ENCODE data around the gene NMT2. TPM values are rescaled to one million over a fixed set of nuclear protein-coding genes. Genes with fewer than 3 reads are reported as not detected.

NMT2 gene
- total RNA-seq, 1 donor from 2014 or later: 25.4 TPM

GRCh38 chr10:15097011-15097812, 71.3 kb downstream of the NMT2 start, which contains the start of gene RPP38:
RPP38 (plus strand) TSS chr10:15097355; CDS start chr10:15103315, 5,960 bp downstream.
- TF ChIP-seq EZH2phosphoT487 (IDR thresholded peaks at IDR 0.05) (no peak), EZH2 (IDR thresholded peaks at IDR 0.05) (no peak)
- TF ChIP-seq, protein P1, sequence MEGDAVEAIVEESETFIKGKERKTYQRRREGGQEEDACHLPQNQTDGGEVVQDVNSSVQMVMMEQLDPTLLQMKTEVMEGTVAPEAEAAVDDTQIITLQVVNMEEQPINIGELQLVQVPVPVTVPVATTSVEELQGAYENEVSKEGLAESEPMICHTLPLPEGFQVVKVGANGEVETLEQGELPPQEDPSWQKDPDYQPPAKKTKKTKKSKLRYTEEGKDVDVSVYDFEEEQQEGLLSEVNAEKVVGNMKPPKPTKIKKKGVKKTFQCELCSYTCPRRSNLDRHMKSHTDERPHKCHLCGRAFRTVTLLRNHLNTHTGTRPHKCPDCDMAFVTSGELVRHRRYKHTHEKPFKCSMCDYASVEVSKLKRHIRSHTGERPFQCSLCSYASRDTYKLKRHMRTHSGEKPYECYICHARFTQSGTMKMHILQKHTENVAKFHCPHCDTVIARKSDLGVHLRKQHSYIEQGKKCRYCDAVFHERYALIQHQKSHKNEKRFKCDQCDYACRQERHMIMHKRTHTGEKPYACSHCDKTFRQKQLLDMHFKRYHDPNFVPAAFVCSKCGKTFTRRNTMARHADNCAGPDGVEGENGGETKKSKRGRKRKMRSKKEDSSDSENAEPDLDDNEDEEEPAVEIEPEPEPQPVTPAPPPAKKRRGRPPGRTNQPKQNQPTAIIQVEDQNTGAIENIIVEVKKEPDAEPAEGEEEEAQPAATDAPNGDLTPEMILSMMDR (IDR thresholded peaks at IDR 0.05): no peak
- Mint-ChIP-seq H3K4me1 (peaks cover 16% of the 10 kb centered on the region), H3K27ac (peak within 1 kb of the TSS; percentile 100), H3K27me3 (ENCODE audit: insufficient read depth, low read depth) (peaks cover 9% of the 10 kb centered on the region), H3K36me3 (peaks cover 3% of the 10 kb centered on the region), H3K9me3 (no peaks in the 10 kb centered on the region), H3K4me3 (peak within 1 kb of the TSS; percentile 100)
- H3K27me3 ChIP-seq: no peaks in the 10 kb centered on the region
- peaks cover 49% of the 10 kb centered on the region for H3K79me2 ChIP-seq (ENCODE audit: low read depth)
- H3F3A ChIP-seq (ENCODE audit: low read depth): no peaks in the 10 kb centered on the region
- H3K9me3 ChIP-seq (ENCODE audit: low read depth): no peaks in the 10 kb centered on the region
- peak within 1 kb of the TSS; percentile 70 for H3K4me3 ChIP-seq
- H3K36me3 ChIP-seq: no peaks in the 10 kb centered on the region
- H3K9ac ChIP-seq: peak within 1 kb of the TSS; percentile 90
- peak within 1 kb of the TSS; percentile 93 for H3K27ac ChIP-seq
- peak within 1 kb of the TSS; percentile 94 for H3K4me2 ChIP-seq
- peaks cover 4% of the 10 kb centered on the region for H3K4me1 ChIP-seq
- H2AFZ ChIP-seq (replicated peaks): peak within 1 kb of the TSS; percentile 96
- peaks cover 8% of the 10 kb centered on the region for H4K20me1 ChIP-seq (ENCODE audit: low read depth)
- DNase-seq (ENCODE audit: low spot score): peak; percentile 98

DNA sequence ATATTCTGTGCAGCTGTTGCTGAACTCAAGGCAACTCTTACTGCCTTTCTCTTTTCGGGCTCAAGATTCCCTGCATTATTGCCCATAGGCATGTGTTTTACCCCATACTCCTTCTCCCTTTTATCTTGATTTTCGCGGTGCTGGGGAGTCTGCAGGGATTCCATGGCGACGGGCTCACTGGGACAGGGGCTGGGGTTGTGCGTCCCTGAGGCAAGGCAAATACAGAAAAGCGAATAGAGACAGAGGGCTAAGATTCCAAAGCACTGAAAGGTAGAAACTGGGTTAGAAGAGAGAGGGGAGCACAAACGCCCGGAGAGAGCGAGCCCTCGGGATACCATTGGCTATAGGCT, 71.9 kb downstream of the NMT2 start:
- peak overlapping the region; percentile 100 for H3K4me3 Mint-ChIP-seq
- Histone ChIP-seq H3K27ac (no peak overlapping the region), H4K20me1 (ENCODE audit: low read depth) (peaks cover 8% of the 10 kb centered on the region), H3K4me2 (peak overlapping the region; percentile 94), H3K4me3 (peak overlapping the region; percentile 70), H3K9me3 (ENCODE audit: low read depth) (no peaks in the 10 kb centered on the region), H2AFZ (replicated peaks) (peak overlapping the region; percentile 96), H3K36me3 (no peaks in the 10 kb centered on the region), H3F3A (ENCODE audit: low read depth) (no peaks in the 10 kb centered on the region), H3K4me1 (peaks cover 4% of the 10 kb centered on the region), H3K79me2 (ENCODE audit: low read depth) (peaks cover 43% of the 10 kb centered on the region), H3K27me3 (no peaks in the 10 kb centered on the region), H3K9ac (peak overlapping the region; percentile 57)
- H3K27ac Mint-ChIP-seq: peak overlapping the region; percentile 98
- no peak for DNase-seq (ENCODE audit: low spot score)
- peaks cover 3% of the 10 kb centered on the region for H3K36me3 Mint-ChIP-seq
- no peak for TF ChIP-seq EZH2phosphoT487 (IDR thresholded peaks at IDR 0.05)
- H3K9me3 Mint-ChIP-seq: no peaks in the 10 kb centered on the region
- H3K27me3 Mint-ChIP-seq (ENCODE audit: insufficient read depth, low read depth): peaks cover 9% of the 10 kb centered on the region
- peaks cover 16% of the 10 kb centered on the region for H3K4me1 Mint-ChIP-seq

GRCh38 chr10:15092855-15093408, 75.6 kb downstream of the NMT2 start:
- H3K4me1 Mint-ChIP-seq: peaks cover 10% of the 10 kb centered on the region
- Histone ChIP-seq H3K4me3 (no peak overlapping the region), H3K4me2 (no peak overlapping the region), H3K4me1 (no peaks in the 10 kb centered on the region), H3K36me3 (no peaks in the 10 kb centered on the region), H3K9ac (no peak overlapping the region), H3F3A (ENCODE audit: low read depth) (peaks cover 16% of the 10 kb centered on the region), H2AFZ (replicated peaks) (no peak overlapping the region), H3K27me3 (no peaks in the 10 kb centered on the region), H3K27ac (no peak overlapping the region), H3K9me3 (ENCODE audit: low read depth) (no peaks in the 10 kb centered on the region), H4K20me1 (ENCODE audit: low read depth) (no peaks in the 10 kb centered on the region), H3K79me2 (ENCODE audit: low read depth) (peaks cover 10% of the 10 kb centered on the region)
- peaks cover 2% of the 10 kb centered on the region for H3K27me3 Mint-ChIP-seq (ENCODE audit: insufficient read depth, low read depth)
- H3K9me3 Mint-ChIP-seq: no peaks in the 10 kb centered on the region
- no peak overlapping the region for H3K27ac Mint-ChIP-seq
- no peak overlapping the region for H3K4me3 Mint-ChIP-seq
- no peak for TF ChIP-seq EZH2phosphoT487 (IDR thresholded peaks at IDR 0.05)
- TF ChIP-seq EZH2 (IDR thresholded peaks at IDR 0.05): no peak
- TF ChIP-seq, protein P1 (IDR thresholded peaks at IDR 0.05): no peak
- no peaks in the 10 kb centered on the region for H3K36me3 Mint-ChIP-seq
- DNase-seq (ENCODE audit: low spot score): no peak

- H3K79me2 ChIP-seq (ENCODE audit: low read depth): peaks cover 11% of the 10 kb centered on the region
- Mint-ChIP-seq H3K4me3 (no peak overlapping the region), H3K27ac (no peak overlapping the region), H3K36me3 (no peaks in the 10 kb centered on the region), H3K9me3 (no peaks in the 10 kb centered on the region), H3K4me1 (peaks cover 2% of the 10 kb centered on the region), H3K27me3 (ENCODE audit: insufficient read depth, low read depth) (peaks cover 2% of the 10 kb centered on the region)
- no peak overlapping the region for H3K4me3 ChIP-seq
- H3K27ac ChIP-seq: no peak overlapping the region
- no peaks in the 10 kb centered on the region for H4K20me1 ChIP-seq (ENCODE audit: low read depth)
- no peaks in the 10 kb centered on the region for H3K4me1 ChIP-seq
- no peak overlapping the region for H3K4me2 ChIP-seq
- no peak overlapping the region for H3K9ac ChIP-seq
- no peak overlapping the region for H2AFZ ChIP-seq (replicated peaks)
- peaks cover 16% of the 10 kb centered on the region for H3F3A ChIP-seq (ENCODE audit: low read depth)
- no peaks in the 10 kb centered on the region for H3K36me3 ChIP-seq
- no peak for DNase-seq (ENCODE audit: low spot score)
- TF ChIP-seq, protein P1 (IDR thresholded peaks at IDR 0.05): no peak
- TF ChIP-seq EZH2 (IDR thresholded peaks at IDR 0.05) (no peak), EZH2phosphoT487 (IDR thresholded peaks at IDR 0.05) (no peak)
- H3K9me3 ChIP-seq (ENCODE audit: low read depth): no peaks in the 10 kb centered on the region
- H3K27me3 ChIP-seq: no peaks in the 10 kb centered on the region
These were observed 77.1 kb downstream of the NMT2 start for GRCh38 chr10:15091418-15091817.
